ENCODE data around the gene PID1. TPM values are rescaled to one million over a fixed set of nuclear protein-coding genes. Genes with fewer than 3 reads are reported as not detected.

The PID1 gene
- total RNA-seq, 1 donor from 2014 or later, result 0.95 TPM

DNA sequence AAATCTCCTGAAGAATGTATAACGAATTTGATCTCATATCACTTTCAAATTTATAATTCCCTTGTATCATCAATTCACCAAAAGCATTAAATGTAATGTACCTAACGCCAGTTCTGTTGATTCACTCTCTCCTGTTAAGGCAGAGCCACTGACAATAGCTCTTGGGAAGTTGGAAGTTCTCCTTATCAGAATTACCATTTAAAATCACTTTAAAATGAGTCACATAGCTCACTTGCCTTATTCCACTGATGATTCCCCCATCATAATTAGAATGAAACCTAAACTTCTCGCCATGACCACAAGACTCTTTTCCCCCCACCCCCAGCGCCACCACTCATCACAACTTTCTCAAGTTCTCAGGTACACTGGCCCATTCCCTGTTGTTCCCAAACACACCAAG, 117.1 kb downstream of the PID1 start:
- no peak for TF ChIP-seq CTCF (IDR thresholded peaks at IDR 0.05)
- DNase-seq (ENCODE audit: low spot score), result no peak
- Mint-ChIP-seq H3K36me3 (ENCODE audit: low read depth) (no peaks in the 10 kb centered on the region), H3K4me3 (ENCODE audit: unreplicated experiment) (no peak overlapping the region), H3K4me1 (ENCODE audit: low read depth) (no peaks in the 10 kb centered on the region), H3K9me3 (ENCODE audit: low read depth) (peaks cover 10% of the 10 kb centered on the region), H3K27ac (ENCODE audit: unreplicated experiment) (no peak overlapping the region), H3K27me3 (ENCODE audit: low read depth) (no peaks in the 10 kb centered on the region)

DNA sequence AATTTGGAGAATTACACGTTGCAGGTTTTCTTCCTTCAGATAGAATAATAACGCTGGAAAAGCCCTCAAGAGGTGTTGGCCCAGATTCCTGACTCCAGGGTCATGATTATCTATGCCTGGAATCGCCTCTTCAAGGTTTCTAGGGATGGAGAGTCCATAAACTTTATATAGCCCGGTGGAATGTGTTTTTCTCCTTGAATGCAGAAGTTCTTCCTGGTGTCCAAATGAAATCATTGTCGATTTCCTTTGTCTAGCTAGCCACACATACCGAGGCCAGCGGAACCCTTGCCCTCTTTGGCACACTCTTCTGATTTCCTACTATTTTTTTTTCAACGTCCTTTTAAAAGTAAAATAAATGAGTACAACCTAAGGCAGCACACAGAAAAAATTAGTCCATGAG, 117.8 kb downstream of the PID1 start:
- no peak overlapping the region for H3K4me3 Mint-ChIP-seq (ENCODE audit: unreplicated experiment)
- peaks cover 2% of the 10 kb centered on the region for H3K27me3 Mint-ChIP-seq (ENCODE audit: low read depth)
- no peak for TF ChIP-seq CTCF (IDR thresholded peaks at IDR 0.05)
- DNase-seq (ENCODE audit: low spot score), result no peak
- H3K4me1 Mint-ChIP-seq (ENCODE audit: low read depth), result no peaks in the 10 kb centered on the region
- H3K27ac Mint-ChIP-seq (ENCODE audit: unreplicated experiment), result no peak overlapping the region
- H3K36me3 Mint-ChIP-seq (ENCODE audit: low read depth), result no peaks in the 10 kb centered on the region
- H3K9me3 Mint-ChIP-seq (ENCODE audit: low read depth), result peaks cover 11% of the 10 kb centered on the region

GRCh38 chr2:229152674-229153073, 118.4 kb downstream of the PID1 start:
- no peaks in the 10 kb centered on the region for H3K4me1 Mint-ChIP-seq (ENCODE audit: low read depth)
- H3K27me3 Mint-ChIP-seq (ENCODE audit: low read depth), result peaks cover 2% of the 10 kb centered on the region
- no peak overlapping the region for H3K4me3 Mint-ChIP-seq (ENCODE audit: unreplicated experiment)
- no peak for DNase-seq (ENCODE audit: low spot score)
- no peak overlapping the region for H3K27ac Mint-ChIP-seq (ENCODE audit: unreplicated experiment)
- no peak for TF ChIP-seq CTCF (IDR thresholded peaks at IDR 0.05)
- peaks cover 16% of the 10 kb centered on the region for H3K9me3 Mint-ChIP-seq (ENCODE audit: low read depth)
- no peaks in the 10 kb centered on the region for H3K36me3 Mint-ChIP-seq (ENCODE audit: low read depth)

- peaks cover 2% of the 10 kb centered on the region for H3K27me3 Mint-ChIP-seq (ENCODE audit: low read depth)
Measured at GRCh38 chr2:229150317-229150716, 120.8 kb downstream of the PID1 start.

DNA sequence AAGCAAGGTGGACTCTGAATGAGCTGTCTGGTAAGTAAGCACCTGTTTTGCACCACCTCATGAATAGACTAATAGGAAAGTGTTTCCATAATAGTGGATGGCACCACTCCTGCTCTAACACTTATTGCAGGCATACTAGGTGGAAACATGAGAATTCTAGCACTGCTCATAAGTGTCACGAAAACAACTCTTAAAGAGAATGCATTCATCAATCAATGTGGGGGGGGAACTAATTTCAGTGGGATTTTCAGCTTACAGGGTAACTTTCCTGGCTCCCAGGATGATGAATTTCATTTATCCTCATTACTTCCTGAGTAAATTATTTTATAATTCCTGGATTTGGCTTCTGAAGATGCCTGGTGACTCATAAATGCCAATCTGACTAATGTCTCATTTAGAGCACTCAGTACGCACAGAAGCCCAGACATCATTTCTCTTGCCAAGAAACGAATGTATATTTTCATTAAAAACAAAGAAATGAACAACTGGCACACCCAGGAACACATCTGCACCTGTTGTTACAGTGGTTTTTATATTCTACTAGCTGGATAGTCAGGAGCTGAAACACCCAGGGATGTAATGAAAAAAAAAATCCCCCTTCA, 129.6 kb downstream of the PID1 start:
- Mint-ChIP-seq H3K27ac (ENCODE audit: unreplicated experiment) (no peak overlapping the region), H3K4me1 (ENCODE audit: low read depth) (peaks cover 12% of the 10 kb centered on the region), H3K27me3 (ENCODE audit: low read depth) (no peaks in the 10 kb centered on the region), H3K36me3 (ENCODE audit: low read depth) (no peaks in the 10 kb centered on the region), H3K4me3 (ENCODE audit: unreplicated experiment) (no peak overlapping the region), H3K9me3 (ENCODE audit: low read depth) (peaks cover 9% of the 10 kb centered on the region)
- no peak for TF ChIP-seq CTCF (IDR thresholded peaks at IDR 0.05)
- no peak for DNase-seq (ENCODE audit: low spot score)

More at GRCh38 chr2:229150317-229150716, 120.8 kb downstream of the PID1 start:
- DNase-seq (ENCODE audit: low spot score), result no peak
- H3K27ac Mint-ChIP-seq (ENCODE audit: unreplicated experiment), result no peak overlapping the region
- no peak overlapping the region for H3K4me3 Mint-ChIP-seq (ENCODE audit: unreplicated experiment)
- no peaks in the 10 kb centered on the region for H3K4me1 Mint-ChIP-seq (ENCODE audit: low read depth)
- no peak for TF ChIP-seq CTCF (IDR thresholded peaks at IDR 0.05)
- H3K36me3 Mint-ChIP-seq (ENCODE audit: low read depth), result no peaks in the 10 kb centered on the region
- H3K9me3 Mint-ChIP-seq (ENCODE audit: low read depth), result peaks cover 17% of the 10 kb centered on the region
